ENCODE measurements around the gene DLX3. TPM values are rescaled to one million over a fixed set of nuclear protein-coding genes. Genes with fewer than 3 reads are reported as not detected.

DLX3 gene
- total RNA-seq, 2 donors from 2014 or later: 0.58 to 1.4 TPM

DNA sequence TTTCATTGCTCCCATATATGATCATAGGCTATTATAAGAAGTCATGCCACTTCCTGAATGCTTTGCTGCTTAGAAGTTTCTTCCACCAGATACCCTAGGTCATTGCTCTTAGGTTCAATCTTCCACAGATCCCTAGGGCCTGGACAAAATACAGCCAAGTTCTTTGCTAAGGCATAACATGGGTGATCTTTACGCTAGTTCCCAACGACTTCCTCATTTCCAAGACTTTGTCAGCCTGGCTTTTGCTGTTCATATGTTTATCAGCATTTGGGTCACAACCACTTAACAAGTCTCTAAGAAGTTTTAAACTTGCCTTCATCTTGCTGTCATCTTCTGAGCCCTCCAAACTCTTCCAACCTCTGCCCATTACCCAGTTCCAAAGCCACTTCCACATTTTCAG lies 20.1 kb upstream of the DLX3 start:
- Histone ChIP-seq H3K27me3 (ENCODE audit: control insufficient read depth, insufficient read depth, low read length, poor library complexity, severe bottlenecking) (peaks cover 19% of the 10 kb centered on the region), H3K36me3 (ENCODE audit: control insufficient read depth, insufficient read depth, low read length) (no peaks in the 10 kb centered on the region), H3K9ac (ENCODE audit: extremely low read depth, low read length, poor library complexity, severe bottlenecking) (no peak overlapping the region), H3K9me3 (ENCODE audit: control insufficient read depth, low read length) (peaks cover 17% of the 10 kb centered on the region), H3K4me3 (ENCODE audit: low read length) (no peak overlapping the region), H3K4me1 (ENCODE audit: control insufficient read depth, insufficient read depth, low read length) (no peaks in the 10 kb centered on the region), H3K27ac (ENCODE audit: low read depth, low read length) (no peak overlapping the region)
- no peak overlapping the region for H3K27ac Mint-ChIP-seq
- H3K4me1 Mint-ChIP-seq: no peaks in the 10 kb centered on the region
- H3K27me3 Mint-ChIP-seq (ENCODE audit: insufficient read depth): peaks cover 34% of the 10 kb centered on the region
- H3K36me3 Mint-ChIP-seq (ENCODE audit: low read depth): no peaks in the 10 kb centered on the region
- no peak overlapping the region for H3K4me3 Mint-ChIP-seq
- TF ChIP-seq, protein P1, sequence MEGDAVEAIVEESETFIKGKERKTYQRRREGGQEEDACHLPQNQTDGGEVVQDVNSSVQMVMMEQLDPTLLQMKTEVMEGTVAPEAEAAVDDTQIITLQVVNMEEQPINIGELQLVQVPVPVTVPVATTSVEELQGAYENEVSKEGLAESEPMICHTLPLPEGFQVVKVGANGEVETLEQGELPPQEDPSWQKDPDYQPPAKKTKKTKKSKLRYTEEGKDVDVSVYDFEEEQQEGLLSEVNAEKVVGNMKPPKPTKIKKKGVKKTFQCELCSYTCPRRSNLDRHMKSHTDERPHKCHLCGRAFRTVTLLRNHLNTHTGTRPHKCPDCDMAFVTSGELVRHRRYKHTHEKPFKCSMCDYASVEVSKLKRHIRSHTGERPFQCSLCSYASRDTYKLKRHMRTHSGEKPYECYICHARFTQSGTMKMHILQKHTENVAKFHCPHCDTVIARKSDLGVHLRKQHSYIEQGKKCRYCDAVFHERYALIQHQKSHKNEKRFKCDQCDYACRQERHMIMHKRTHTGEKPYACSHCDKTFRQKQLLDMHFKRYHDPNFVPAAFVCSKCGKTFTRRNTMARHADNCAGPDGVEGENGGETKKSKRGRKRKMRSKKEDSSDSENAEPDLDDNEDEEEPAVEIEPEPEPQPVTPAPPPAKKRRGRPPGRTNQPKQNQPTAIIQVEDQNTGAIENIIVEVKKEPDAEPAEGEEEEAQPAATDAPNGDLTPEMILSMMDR (conservative IDR thresholded peaks at IDR 0.05): no peak
- H3K9me3 Mint-ChIP-seq: peaks cover 25% of the 10 kb centered on the region
- 86 to 88% methylated on average over 2 of the region's 2 CpGs for WGBS, 2 experiments (ENCODE audit: insufficient coverage in 1 of 2, insufficient read length in 1 of 2)
- no peak for DNase-seq

DNA sequence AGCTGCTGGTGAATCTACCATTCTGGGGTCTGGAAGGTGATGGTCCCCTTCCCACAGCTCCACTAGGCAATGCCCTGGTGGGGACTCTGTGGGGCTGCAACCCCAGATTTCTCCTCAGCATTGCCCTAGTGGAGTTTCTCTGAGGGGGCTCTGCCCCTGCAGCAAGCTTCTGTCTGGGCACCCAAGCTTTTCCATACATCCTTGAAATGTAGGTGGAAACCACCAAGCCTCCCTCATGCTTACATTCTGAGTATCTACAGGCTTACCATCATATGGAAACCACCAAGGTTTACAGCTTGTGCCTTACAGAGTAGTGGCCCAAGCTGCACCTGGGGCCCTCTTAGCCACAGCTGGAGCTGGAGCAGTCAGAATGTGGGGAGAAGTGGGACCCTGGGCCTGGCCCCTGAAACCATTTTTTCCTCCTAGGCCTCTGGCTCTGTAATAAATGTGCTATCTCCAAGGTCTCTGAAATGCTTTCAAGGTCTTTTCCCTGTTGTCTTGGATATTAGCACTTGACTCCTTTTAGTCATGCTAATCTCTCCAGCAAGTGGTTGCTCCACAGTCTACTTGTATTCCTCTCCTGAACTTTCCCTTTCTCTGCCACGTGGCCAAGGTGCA lies 19.6 kb upstream of the DLX3 start:
- Histone ChIP-seq H3K36me3 (ENCODE audit: control insufficient read depth, insufficient read depth, low read length) (no peaks in the 10 kb centered on the region), H3K4me1 (ENCODE audit: control insufficient read depth, insufficient read depth, low read length) (no peaks in the 10 kb centered on the region), H3K27me3 (ENCODE audit: control insufficient read depth, insufficient read depth, low read length, poor library complexity, severe bottlenecking) (peaks cover 25% of the 10 kb centered on the region), H3K4me3 (ENCODE audit: low read length) (no peak overlapping the region), H3K9ac (ENCODE audit: extremely low read depth, low read length, poor library complexity, severe bottlenecking) (no peak overlapping the region), H3K9me3 (ENCODE audit: control insufficient read depth, low read length) (peaks cover 17% of the 10 kb centered on the region), H3K27ac (ENCODE audit: low read depth, low read length) (no peak overlapping the region)
- TF ChIP-seq, protein P1 (conservative IDR thresholded peaks at IDR 0.05): no peak
- Mint-ChIP-seq H3K9me3 (peaks cover 25% of the 10 kb centered on the region), H3K27ac (no peak overlapping the region), H3K27me3 (ENCODE audit: insufficient read depth) (peaks cover 39% of the 10 kb centered on the region), H3K4me3 (no peak overlapping the region), H3K4me1 (no peaks in the 10 kb centered on the region), H3K36me3 (ENCODE audit: low read depth) (no peaks in the 10 kb centered on the region)
- no peak for DNase-seq
- 22 to 28% methylated on average over 1 of the region's 1 CpG for WGBS, 2 experiments (ENCODE audit: insufficient coverage in 1 of 2, insufficient read length in 1 of 2)

DNA sequence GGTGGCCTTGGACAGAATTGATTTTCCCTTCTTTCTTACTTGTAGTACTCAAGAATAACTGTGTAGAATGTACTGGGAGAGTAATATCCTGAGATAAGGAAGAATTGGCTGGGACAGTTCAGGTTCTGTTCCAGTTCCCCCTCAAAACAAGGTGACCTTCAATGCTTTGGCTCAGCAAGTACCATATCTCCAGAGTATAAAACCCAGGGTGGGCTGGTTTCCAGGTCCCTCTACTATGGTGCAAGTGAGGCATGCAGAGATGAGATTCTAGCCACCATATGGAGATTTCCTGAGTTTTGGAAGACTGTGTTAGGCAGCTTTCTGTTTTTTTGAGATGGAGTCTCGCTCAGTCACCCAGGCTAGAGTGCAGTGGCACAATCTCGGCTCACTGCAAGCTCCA lies 18.1 kb upstream of the DLX3 start:
- Mint-ChIP-seq H3K36me3 (ENCODE audit: low read depth) (no peaks in the 10 kb centered on the region), H3K27me3 (ENCODE audit: insufficient read depth) (peaks cover 44% of the 10 kb centered on the region), H3K9me3 (peaks cover 25% of the 10 kb centered on the region), H3K4me1 (no peaks in the 10 kb centered on the region), H3K4me3 (no peak overlapping the region), H3K27ac (no peak overlapping the region)
- Histone ChIP-seq H3K9me3 (ENCODE audit: control insufficient read depth, low read length) (peaks cover 17% of the 10 kb centered on the region), H3K27me3 (ENCODE audit: control insufficient read depth, insufficient read depth, low read length, poor library complexity, severe bottlenecking) (peaks cover 40% of the 10 kb centered on the region), H3K27ac (ENCODE audit: low read depth, low read length) (no peak overlapping the region), H3K36me3 (ENCODE audit: control insufficient read depth, insufficient read depth, low read length) (no peaks in the 10 kb centered on the region), H3K4me3 (ENCODE audit: low read length) (no peak overlapping the region), H3K9ac (ENCODE audit: extremely low read depth, low read length, poor library complexity, severe bottlenecking) (no peak overlapping the region), H3K4me1 (ENCODE audit: control insufficient read depth, insufficient read depth, low read length) (no peaks in the 10 kb centered on the region)
- 76 to 83% methylated on average over 2 of the region's 2 CpGs for WGBS, 2 experiments (ENCODE audit: insufficient coverage in 1 of 2, insufficient read length in 1 of 2)
- no peak for DNase-seq
- TF ChIP-seq, protein P1 (conservative IDR thresholded peaks at IDR 0.05): no peak
